SK-N-SH (cell line): Measurements from ENCODE around the gene FBXW9. TPM values are rescaled to one million over a fixed set of nuclear protein-coding genes. Genes with fewer than 3 reads are reported as not detected.

Experiments
- CTCF ChIA-PET: fragments of 300-600, 350-600 bp; formaldehyde crosslinking; extraction: SDS; loops from one replicate; lab custom pipeline; 2021; lab: Yijun Ruan, JAX
- POLR2A ChIA-PET: fragments of 350-600 bp; sonication (Branson Sonifier 250); formaldehyde crosslinking; extraction: SDS; loops from one replicate; lab custom pipeline; 2020; ENCODE audit warnings: antibody characterized with exemption, inconsistent platforms; lab: Yijun Ruan, JAX
- DNase-seq: peaks from one replicate; pipeline ENCODE4 v3.0.0; 2012
- H2AFZ ChIP-seq: fragments of 200-600 bp; sonication (generic); 2 replicates; pipeline ENCODE4 v1.8.1; 2016; ENCODE audit warnings: antibody characterized with exemption, mild to moderate bottlenecking, low read depth
- H3F3A ChIP-seq: fragments of 200-600 bp; sonication (generic); replicated peaks from 2 replicates; pipeline ENCODE3; 2016; ENCODE audit warnings: antibody characterized with exemption, mild to moderate bottlenecking; ENCODE audit not compliant: insufficient read depth
- H3K27ac ChIP-seq, 2 experiments: fragments of 200-500 bp in 1 of 2; fragments of 200-600 bp in 1 of 2; sonication (Bioruptor generic) in 1 of 2; sonication (generic), shearing (Covaris generic) in 1 of 2; 2 replicates each; pipeline versions ENCODE4 v1.5.1 to v1.6.1; 2014 to 2016; ENCODE audit warnings: low read depth in 2 of 2, inconsistent platforms in 1 of 2, low read length in 1 of 2, mild to moderate bottlenecking in 1 of 2, mixed read lengths in 1 of 2
- H3K27me3 ChIP-seq: fragments of 200-600 bp; sonication (generic), shearing (Covaris generic); 2 replicates; pipeline ENCODE4 v1.6.1; 2016; ENCODE audit warnings: mixed run types; ENCODE audit not compliant: insufficient read depth
- H3K36me3 ChIP-seq, 2 experiments: fragments of 200-500 bp in 1 of 2; fragments of 200-600 bp in 1 of 2; sonication (Bioruptor generic) in 1 of 2; sonication (generic) in 1 of 2; replicated peaks in 1 of 2; 2 replicates each; pipeline versions ENCODE3 to v1.5.1; 2014 to 2016; ENCODE audit warnings: low read length in 1 of 2, mild to moderate bottlenecking in 1 of 2; ENCODE audit not compliant: insufficient read depth in 2 of 2, control insufficient read depth in 1 of 2
- H3K4me1 ChIP-seq, 2 experiments: fragments of 200-500 bp in 1 of 2; fragments of 200-600 bp in 1 of 2; sonication (Bioruptor generic) in 1 of 2; sonication (generic), shearing (Covaris generic) in 1 of 2; 2 replicates each; pipeline versions ENCODE4 v1.5.1 to v1.6.1; 2014 to 2016; ENCODE audit warnings: low read depth in 1 of 2, low read length in 1 of 2, mixed run types in 1 of 2; ENCODE audit not compliant: insufficient read depth in 2 of 2, control insufficient read depth in 1 of 2
- H3K4me2 ChIP-seq: fragments of 200-600 bp; sonication (generic), shearing (Covaris generic); 2 replicates; pipeline ENCODE4 v1.6.1; 2017; ENCODE audit warnings: mixed run types
- H3K4me3 ChIP-seq, 2 experiments: fragments of 200-500 bp in 1 of 2; fragments of 200-600 bp in 1 of 2; sonication (Bioruptor generic) in 1 of 2; sonication (generic), shearing (Covaris generic) in 1 of 2; 2 replicates each; pipeline versions ENCODE4 v1.5.1 to v1.8.1; 2014 to 2016; ENCODE audit warnings: low read depth in 2 of 2, inconsistent platforms in 1 of 2, low read length in 1 of 2, mild to moderate bottlenecking in 1 of 2, mixed read lengths in 1 of 2, moderate library complexity in 1 of 2
- H3K79me2 ChIP-seq: fragments of 200-600 bp; sonication (generic); 2 replicates; pipeline ENCODE4 v1.8.1; 2017; ENCODE audit warnings: mild to moderate bottlenecking; ENCODE audit not compliant: insufficient read depth
- H3K9ac ChIP-seq: fragments of 200-600 bp; sonication (generic); 2 replicates; pipeline ENCODE4 v1.6.1; 2017; ENCODE audit warnings: mixed run types
- H3K9me2 ChIP-seq: fragments of 200-600 bp; sonication (generic); 2 replicates; pipeline ENCODE4 v1.6.1; 2017; ENCODE audit warnings: mixed run types
- H3K9me3 ChIP-seq: fragments of 200-600 bp; sonication (generic); 2 replicates; pipeline ENCODE4 v1.6.1; 2017; ENCODE audit warnings: mixed run types, mild to moderate bottlenecking, moderate library complexity
- H4K20me1 ChIP-seq: fragments of 200-600 bp; sonication (generic); 2 replicates; pipeline ENCODE4 v1.6.1; 2017; ENCODE audit warnings: mild to moderate bottlenecking, mixed run types; ENCODE audit not compliant: insufficient read depth
- CHD2 ChIP-seq: fragments of 150-350 bp; IDR thresholded peaks from 2 replicates; pipeline ENCODE4 v1.6.1; 2018; ENCODE audit warnings: low read length; ENCODE audit not compliant: partially characterized antibody
- ELF1 ChIP-seq: IDR thresholded peaks from 2 replicates; pipeline ENCODE4 v1.4.0; 2012
- EP300 ChIP-seq, 2 experiments: IDR thresholded peaks; 2 replicates each; pipeline versions ENCODE4 v1.4.0 to v1.6.1; 2012; ENCODE audit warnings: borderline replicate concordance in 1 of 2, low read depth in 1 of 2, low read length in 1 of 2
- EZH2phosphoT487 ChIP-seq: fragments of 200-600 bp; sonication (generic); IDR thresholded peaks from 2 replicates; pipeline ENCODE4 v1.6.1; 2017; ENCODE audit warnings: low read depth, mixed run types, mild to moderate bottlenecking, antibody characterized with exemption, moderate library complexity, borderline replicate concordance
- FOSL2 ChIP-seq: IDR thresholded peaks from 2 replicates; pipeline ENCODE4 v1.4.0; 2012; ENCODE audit warnings: low read depth, mild to moderate bottlenecking, moderate library complexity, borderline replicate concordance
- GABPA ChIP-seq: IDR thresholded peaks from 2 replicates; pipeline ENCODE4 v1.4.0; 2012; ENCODE audit warnings: low read depth, mild to moderate bottlenecking
- NRF1 ChIP-seq: IDR thresholded peaks from 2 replicates; pipeline ENCODE4 v1.6.1; 2012; ENCODE audit warnings: low read depth, mild to moderate bottlenecking, low read length
- RXRA ChIP-seq: IDR thresholded peaks from 2 replicates; pipeline ENCODE4 v1.4.0; 2012; ENCODE audit warnings: low read depth, mild to moderate bottlenecking, borderline replicate concordance
- SIN3A ChIP-seq: IDR thresholded peaks from 2 replicates; pipeline ENCODE4 v1.6.1; 2012; ENCODE audit warnings: low read depth, mild to moderate bottlenecking, low read length, moderate library complexity, borderline replicate concordance
- TCF12 ChIP-seq: IDR thresholded peaks from 2 replicates; pipeline ENCODE4 v1.4.0; 2012
- YY1 ChIP-seq: IDR thresholded peaks from 2 replicates; pipeline ENCODE4 v1.4.0; 2012; ENCODE audit warnings: low read depth, mild to moderate bottlenecking
- WGBS: methylation state at CpG from one replicate; pipeline ENCODE4 v1.1.6; 2017; ENCODE audit warnings: low lambda C conversion rate; 5-methylcytosine and 5-hydroxymethylcytosine counted together
- polyA plus RNA-seq, 3 experiments: library from polyadenylated mRNA; depleted of rRNA; stranded (reverse); fragments of >200 nt; gene quantifications; 2 replicates each; pipeline ENCODE4 v1.2.3, GENCODE V29; 2012
- TF ChIP-seq, protein P1 (sequence below): fragments of 150-350 bp; IDR thresholded peaks from 2 replicates; pipeline ENCODE4 v1.6.1; 2016; ENCODE audit warnings: mild to moderate bottlenecking, low read depth, low read length
- TF ChIP-seq, protein P2 (sequence below): IDR thresholded peaks from 2 replicates; pipeline ENCODE4 v1.4.0; 2012; ENCODE audit warnings: low read depth, borderline replicate concordance
- TF ChIP-seq, protein P3 (sequence below): fragments of 150-350 bp; IDR thresholded peaks from 2 replicates; pipeline ENCODE4 v1.6.1; 2017; ENCODE audit warnings: antibody characterized with exemption, low read length, low read depth, borderline replicate concordance
- TF ChIP-seq, protein P4 (sequence below): IDR thresholded peaks from 2 replicates; pipeline ENCODE4 v1.4.0; 2012; ENCODE audit warnings: low read depth

The FBXW9 gene
- polyA plus RNA-seq, 1 of the 3 experiments (the other 2 are of a cell fraction) = 26.6 TPM

DNA sequence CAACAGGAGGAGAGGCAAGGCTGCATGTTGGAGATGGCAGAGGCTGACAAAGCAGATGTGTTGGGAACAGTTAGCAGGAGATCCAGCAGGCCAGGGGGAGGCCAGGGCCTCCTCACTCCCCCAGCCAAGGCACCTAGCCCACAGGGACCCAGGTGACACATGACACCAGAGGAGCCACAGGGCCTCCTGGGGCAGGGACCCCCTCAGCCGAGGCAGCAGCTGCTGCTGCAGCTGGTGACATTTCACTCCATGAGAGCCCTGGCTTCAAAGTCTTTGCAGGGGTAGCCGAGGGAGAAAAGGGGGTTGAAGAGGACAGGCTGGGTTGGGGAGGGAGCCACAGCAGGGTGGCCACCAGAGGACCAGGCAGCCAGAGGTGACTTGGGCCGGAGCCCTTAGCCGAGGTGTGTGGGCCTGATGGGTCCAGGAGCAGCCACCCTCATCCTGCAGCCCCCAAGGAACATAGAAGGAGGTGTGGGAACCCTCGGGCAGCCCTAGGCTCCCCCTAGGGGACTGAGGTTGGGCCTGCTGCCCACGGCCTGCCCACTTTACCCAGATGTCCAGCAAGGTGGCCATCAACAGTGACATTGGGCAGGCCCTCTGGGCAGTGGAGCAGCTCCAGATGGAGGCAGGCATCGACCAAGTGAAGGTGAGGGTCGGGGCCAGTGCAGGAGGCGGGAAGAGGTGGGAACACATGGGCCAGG is 8.8 kb downstream of the FBXW9 start, which contains the start of gene GNG14:
Gene GNG14 (plus strand): TSS at position 503 of the 701 bp plus-strand sequence. CDS start 51 bp downstream, at position 554.
- Histone ChIP-seq H3K27me3 (no peaks in the 10 kb centered on the region), H3K4me1 (no peaks in the 10 kb centered on the region), H3K9me2 (no peaks in the 10 kb centered on the region), H3K4me3 (no peak within 1 kb of the TSS), H3K9me3 (no peaks in the 10 kb centered on the region), H4K20me1 (no peaks in the 10 kb centered on the region), H3K27ac (no peak within 1 kb of the TSS), H2AFZ (no peak within 1 kb of the TSS), H3K79me2 (no peaks in the 10 kb centered on the region), H3K9ac (no peak within 1 kb of the TSS), H3F3A (no peaks in the 10 kb centered on the region), H3K4me2 (no peak within 1 kb of the TSS), H3K36me3 (peaks cover 0 to under 1% of the 10 kb centered on the region in 2 experiments)
- POLR2A ChIA-PET = no interaction called here
- TF ChIP-seq SIN3A (no peak), RXRA (no peak), EP300 (IDR thresholded peaks at IDR 0.05; ENCODE audit: borderline replicate concordance in 1 of 2, low read depth in 1 of 2, low read length in 1 of 2) (no peak), EZH2phosphoT487 (no peak), ELF1 (no peak), GABPA (no peak), FOSL2 (no peak), CHD2 (no peak), NRF1 (no peak), TCF12 (no peak), YY1 (no peak)
- TF ChIP-seq, protein P1, sequence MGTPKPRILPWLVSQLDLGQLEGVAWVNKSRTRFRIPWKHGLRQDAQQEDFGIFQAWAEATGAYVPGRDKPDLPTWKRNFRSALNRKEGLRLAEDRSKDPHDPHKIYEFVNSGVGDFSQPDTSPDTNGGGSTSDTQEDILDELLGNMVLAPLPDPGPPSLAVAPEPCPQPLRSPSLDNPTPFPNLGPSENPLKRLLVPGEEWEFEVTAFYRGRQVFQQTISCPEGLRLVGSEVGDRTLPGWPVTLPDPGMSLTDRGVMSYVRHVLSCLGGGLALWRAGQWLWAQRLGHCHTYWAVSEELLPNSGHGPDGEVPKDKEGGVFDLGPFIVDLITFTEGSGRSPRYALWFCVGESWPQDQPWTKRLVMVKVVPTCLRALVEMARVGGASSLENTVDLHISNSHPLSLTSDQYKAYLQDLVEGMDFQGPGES = no peak
- TF ChIP-seq, protein P2, sequence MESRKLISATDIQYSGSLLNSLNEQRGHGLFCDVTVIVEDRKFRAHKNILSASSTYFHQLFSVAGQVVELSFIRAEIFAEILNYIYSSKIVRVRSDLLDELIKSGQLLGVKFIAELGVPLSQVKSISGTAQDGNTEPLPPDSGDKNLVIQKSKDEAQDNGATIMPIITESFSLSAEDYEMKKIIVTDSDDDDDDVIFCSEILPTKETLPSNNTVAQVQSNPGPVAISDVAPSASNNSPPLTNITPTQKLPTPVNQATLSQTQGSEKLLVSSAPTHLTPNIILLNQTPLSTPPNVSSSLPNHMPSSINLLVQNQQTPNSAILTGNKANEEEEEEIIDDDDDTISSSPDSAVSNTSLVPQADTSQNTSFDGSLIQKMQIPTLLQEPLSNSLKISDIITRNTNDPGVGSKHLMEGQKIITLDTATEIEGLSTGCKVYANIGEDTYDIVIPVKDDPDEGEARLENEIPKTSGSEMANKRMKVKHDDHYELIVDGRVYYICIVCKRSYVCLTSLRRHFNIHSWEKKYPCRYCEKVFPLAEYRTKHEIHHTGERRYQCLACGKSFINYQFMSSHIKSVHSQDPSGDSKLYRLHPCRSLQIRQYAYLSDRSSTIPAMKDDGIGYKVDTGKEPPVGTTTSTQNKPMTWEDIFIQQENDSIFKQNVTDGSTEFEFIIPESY = no peak
- TF ChIP-seq, protein P3, sequence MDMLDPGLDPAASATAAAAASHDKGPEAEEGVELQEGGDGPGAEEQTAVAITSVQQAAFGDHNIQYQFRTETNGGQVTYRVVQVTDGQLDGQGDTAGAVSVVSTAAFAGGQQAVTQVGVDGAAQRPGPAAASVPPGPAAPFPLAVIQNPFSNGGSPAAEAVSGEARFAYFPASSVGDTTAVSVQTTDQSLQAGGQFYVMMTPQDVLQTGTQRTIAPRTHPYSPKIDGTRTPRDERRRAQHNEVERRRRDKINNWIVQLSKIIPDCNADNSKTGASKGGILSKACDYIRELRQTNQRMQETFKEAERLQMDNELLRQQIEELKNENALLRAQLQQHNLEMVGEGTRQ = no peak
- TF ChIP-seq, protein P4, sequence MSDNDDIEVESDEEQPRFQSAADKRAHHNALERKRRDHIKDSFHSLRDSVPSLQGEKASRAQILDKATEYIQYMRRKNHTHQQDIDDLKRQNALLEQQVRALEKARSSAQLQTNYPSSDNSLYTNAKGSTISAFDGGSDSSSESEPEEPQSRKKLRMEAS = no peak
- no peak for DNase-seq
- CTCF ChIA-PET = no interaction called here
- WGBS = 78% methylated on average over 7 of the region's 9 CpGs
